MCF 10A (cell line): ENCODE measurements around the gene CA7. TPM values are rescaled to one million over a fixed set of nuclear protein-coding genes. Genes with fewer than 3 reads are reported as not detected.

ENCODE experiments used
- BruUV-seq: library from RNA; stranded (reverse); fragments of 400-500 nt; replicated peaks from 2 replicates; lab custom pipeline; 2021; lab: Mats Ljungman, UMichigan
- CTCF ChIA-PET: fragments of 300-600 bp; sonication (Branson Sonifier 250); formaldehyde crosslinking; extraction: SDS; loops from one replicate; lab custom pipeline; 2021; ENCODE audit warnings: antibody characterized with exemption, inconsistent platforms; lab: Yijun Ruan, JAX
- POLR2A ChIA-PET: fragments of 300-600, 350-650 bp; sonication (Branson Sonifier 250); formaldehyde crosslinking; extraction: SDS; loops from one replicate; lab custom pipeline; 2020; ENCODE audit warnings: antibody characterized with exemption, inconsistent platforms; lab: Yijun Ruan, JAX
- DNase-seq: peaks from one replicate; pipeline ENCODE4 v3.0.0-alpha.2; 2018; ENCODE audit not compliant: unreplicated experiment
- H3K27ac Mint-ChIP-seq: one replicate; pipeline ENCODE4 v1.8.0; 2022; ENCODE audit warnings: mild to moderate bottlenecking, low read depth, mixed read lengths; ENCODE audit not compliant: unreplicated experiment
- H3K27me3 Mint-ChIP-seq: one replicate; pipeline ENCODE4 v1.8.0; 2022; ENCODE audit warnings: mixed read lengths; ENCODE audit not compliant: insufficient read depth, unreplicated experiment
- H3K36me3 Mint-ChIP-seq: one replicate; pipeline ENCODE4 v1.8.0; 2022; ENCODE audit warnings: mild to moderate bottlenecking, moderate library complexity, mixed read lengths; ENCODE audit not compliant: insufficient read depth, unreplicated experiment
- H3K4me1 Mint-ChIP-seq: one replicate; pipeline ENCODE4 v1.8.0; 2022; ENCODE audit warnings: mixed read lengths; ENCODE audit not compliant: insufficient read depth, unreplicated experiment
- H3K4me3 Mint-ChIP-seq: one replicate; pipeline ENCODE4 v1.8.0; 2022; ENCODE audit warnings: mild to moderate bottlenecking, moderate library complexity, mixed read lengths; ENCODE audit not compliant: unreplicated experiment
- H3K9me3 Mint-ChIP-seq: one replicate; pipeline ENCODE4 v1.8.0; 2022; ENCODE audit warnings: mixed read lengths; ENCODE audit not compliant: unreplicated experiment
- intact Hi-C: fragments of 100-400 bp; cut with micrococcal nuclease; formaldehyde crosslinking; loops from 2 replicates; pipeline ENCODE4 v1.14.1; 2022
- total RNA-seq: library from RNA; stranded (reverse); gene quantifications from 2 replicates; pipeline ENCODE4 v1.2.3, GENCODE V29; 2022
- TF ChIP-seq, protein P1 (sequence below): fragments of 200-600 bp; IDR thresholded peaks from one replicate; pipeline ENCODE4 v1.8.0; 2022; ENCODE audit warnings: antibody characterized with exemption, mild to moderate bottlenecking; ENCODE audit not compliant: unreplicated experiment

CA7 gene
- total RNA-seq, 1 experiment from 2014 or later, result not detected

DNA sequence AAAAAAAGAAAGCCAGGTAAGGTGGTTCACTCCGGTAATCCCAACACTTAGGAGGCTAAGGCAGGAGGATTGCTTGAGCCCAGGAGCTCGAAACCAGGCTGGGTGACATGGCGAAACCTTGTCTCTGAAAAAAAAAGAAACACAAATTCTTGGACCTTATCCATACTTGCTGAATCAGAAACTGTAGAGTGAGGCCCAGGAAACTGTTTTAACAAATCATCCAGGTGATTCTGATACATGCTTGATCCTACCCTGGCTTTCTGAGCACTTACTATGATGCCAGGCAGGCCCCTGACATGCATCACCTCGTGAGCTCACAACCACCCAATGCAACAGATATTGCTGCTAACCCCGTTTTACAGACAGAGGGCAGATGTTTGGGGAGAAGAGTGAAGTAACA, 9.5 kb upstream of the CA7 start:
- peaks cover 11% of the 10 kb centered on the region for H3K27me3 Mint-ChIP-seq

DNA sequence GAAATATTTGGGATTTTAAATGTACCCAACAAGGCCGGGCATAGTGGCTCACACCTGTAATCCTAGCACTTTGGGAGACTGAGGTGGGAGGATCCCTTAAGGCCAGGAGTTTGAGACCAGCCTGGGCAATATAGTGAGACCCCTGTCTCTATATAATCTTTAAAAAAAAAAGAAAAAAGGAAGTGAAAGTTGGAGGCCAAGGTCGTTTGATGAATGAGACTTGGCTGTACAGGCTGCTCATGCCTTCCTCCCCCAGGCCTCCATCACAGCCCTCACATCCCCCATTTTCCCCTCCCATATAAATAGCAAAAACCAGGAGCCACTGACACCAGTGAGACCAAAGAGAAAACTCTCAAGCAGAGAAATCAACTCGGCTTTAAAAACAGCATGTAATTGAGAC, 3.3 kb upstream of the CA7 start:
- peaks cover 22% of the 10 kb centered on the region for H3K27me3 Mint-ChIP-seq
- peaks cover 10% of the 10 kb centered on the region for H3K9me3 Mint-ChIP-seq
- CTCF ChIA-PET, result interaction anchor here (3.4 kb wide), 1 partner anchor 32 kb away, joined by 14 read pairs; no protein-coding TSS in a partner anchor
- no peak for DNase-seq
- intact Hi-C loops, result no loop called here
- no TSS peak for BruUV-seq
- POLR2A ChIA-PET, result no interaction called here
- TF ChIP-seq, protein P1, sequence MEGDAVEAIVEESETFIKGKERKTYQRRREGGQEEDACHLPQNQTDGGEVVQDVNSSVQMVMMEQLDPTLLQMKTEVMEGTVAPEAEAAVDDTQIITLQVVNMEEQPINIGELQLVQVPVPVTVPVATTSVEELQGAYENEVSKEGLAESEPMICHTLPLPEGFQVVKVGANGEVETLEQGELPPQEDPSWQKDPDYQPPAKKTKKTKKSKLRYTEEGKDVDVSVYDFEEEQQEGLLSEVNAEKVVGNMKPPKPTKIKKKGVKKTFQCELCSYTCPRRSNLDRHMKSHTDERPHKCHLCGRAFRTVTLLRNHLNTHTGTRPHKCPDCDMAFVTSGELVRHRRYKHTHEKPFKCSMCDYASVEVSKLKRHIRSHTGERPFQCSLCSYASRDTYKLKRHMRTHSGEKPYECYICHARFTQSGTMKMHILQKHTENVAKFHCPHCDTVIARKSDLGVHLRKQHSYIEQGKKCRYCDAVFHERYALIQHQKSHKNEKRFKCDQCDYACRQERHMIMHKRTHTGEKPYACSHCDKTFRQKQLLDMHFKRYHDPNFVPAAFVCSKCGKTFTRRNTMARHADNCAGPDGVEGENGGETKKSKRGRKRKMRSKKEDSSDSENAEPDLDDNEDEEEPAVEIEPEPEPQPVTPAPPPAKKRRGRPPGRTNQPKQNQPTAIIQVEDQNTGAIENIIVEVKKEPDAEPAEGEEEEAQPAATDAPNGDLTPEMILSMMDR, result no peak
- peaks cover 6% of the 10 kb centered on the region for H3K36me3 Mint-ChIP-seq
- no peak overlapping the region for H3K4me3 Mint-ChIP-seq
- no peak overlapping the region for H3K27ac Mint-ChIP-seq
- peaks cover 7% of the 10 kb centered on the region for H3K4me1 Mint-ChIP-seq

More for the DNA sequence above, 9.5 kb upstream of the CA7 start:
- BruUV-seq, result no TSS peak
- Mint-ChIP-seq H3K4me3 (no peak overlapping the region), H3K4me1 (peaks cover 12% of the 10 kb centered on the region), H3K27ac (no peak overlapping the region), H3K36me3 (no peaks in the 10 kb centered on the region), H3K9me3 (peaks cover 10% of the 10 kb centered on the region)
- intact Hi-C loops, result no loop called here
- TF ChIP-seq, protein P1, result no peak
- POLR2A ChIA-PET, result no interaction called here
- peak; percentile 26 for DNase-seq
- CTCF ChIA-PET, result interaction anchor here (0.6 to 10.4 kb wide), 11 partner anchors 8 to 226 kb away, joined by 3 to 197 read pairs (median 4); partner anchors contain the start of gene DYNC1LI2

DNA sequence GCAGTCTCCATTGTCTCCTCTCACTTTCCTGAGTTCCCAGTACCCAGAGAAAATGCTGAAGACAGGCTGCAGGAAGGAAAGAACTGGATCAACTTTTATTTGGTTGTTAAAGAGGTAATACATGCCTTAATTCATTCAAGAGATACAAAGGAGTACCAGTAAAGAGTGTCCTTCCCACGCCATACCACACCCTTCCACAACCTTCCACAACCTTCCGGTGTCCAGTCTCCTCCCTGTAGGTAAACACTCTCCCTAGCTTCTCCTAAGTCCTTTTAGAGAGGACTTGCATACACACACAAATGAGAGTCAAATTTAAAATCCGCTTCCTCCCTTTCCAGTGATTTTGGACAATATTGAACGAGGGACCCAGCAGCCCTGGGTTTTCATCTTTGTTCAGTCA, 2.8 kb upstream of the CA7 start:
- BruUV-seq, result no TSS peak
- Mint-ChIP-seq H3K27me3 (peaks cover 22% of the 10 kb centered on the region), H3K36me3 (peaks cover 6% of the 10 kb centered on the region), H3K27ac (no peak overlapping the region), H3K4me1 (peaks cover 7% of the 10 kb centered on the region), H3K4me3 (no peak overlapping the region), H3K9me3 (peaks cover 10% of the 10 kb centered on the region)
- TF ChIP-seq, protein P1, result no peak
- ChIA-PET CTCF (interaction anchor here (0.6 to 3.4 kb wide), 5 partner anchors 11 to 31 kb away, joined by 4 to 29 read pairs (median 8); partner anchors contain the start of gene NAE1), POLR2A (interaction anchor here (0.8 kb wide), 1 partner anchor 11 kb away, joined by 3 read pairs; the partner anchor contains the start of gene NAE1)
- no peak for DNase-seq
- intact Hi-C loops, result no loop called here

DNA sequence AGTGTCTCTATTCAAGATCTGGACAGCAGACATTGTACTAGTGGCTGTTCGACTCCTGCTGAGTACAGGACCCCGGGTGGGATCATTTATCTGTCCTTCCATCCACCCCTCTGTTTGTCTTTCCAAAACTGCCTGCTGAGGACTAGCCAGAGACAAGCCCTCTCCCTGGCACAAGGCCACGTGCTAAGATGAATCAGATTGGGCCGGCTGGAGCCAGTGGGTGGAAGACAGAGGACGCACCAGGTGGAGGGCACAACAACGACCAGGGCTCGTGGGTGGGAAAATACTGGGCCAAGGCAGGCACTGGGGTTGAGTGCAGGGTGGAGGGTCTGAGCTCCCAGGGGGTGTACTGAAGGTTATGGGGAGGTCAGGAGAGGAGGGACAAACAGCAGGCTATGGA, 1.4 kb upstream of the CA7 start:
- TF ChIP-seq, protein P1, result no peak
- H3K4me3 Mint-ChIP-seq, result no peak overlapping the region
- no TSS peak for BruUV-seq
- H3K27ac Mint-ChIP-seq, result peak overlapping the region; percentile 7
- DNase-seq, result peak; percentile 74
- peaks cover 7% of the 10 kb centered on the region for H3K4me1 Mint-ChIP-seq
- CTCF ChIA-PET, result interaction anchor here (1.1 to 3.4 kb wide), 6 partner anchors 9 to 30 kb away, joined by 4 to 29 read pairs (median 8); partner anchors contain the start of gene NAE1
- POLR2A ChIA-PET, result interaction anchor here (1.0 kb wide), 1 partner anchor 12 kb away, joined by 3 read pairs; the partner anchor contains the start of gene NAE1
- peaks cover 6% of the 10 kb centered on the region for H3K36me3 Mint-ChIP-seq
- peaks cover 10% of the 10 kb centered on the region for H3K9me3 Mint-ChIP-seq
- intact Hi-C loops, result no loop called here
- peaks cover 22% of the 10 kb centered on the region for H3K27me3 Mint-ChIP-seq
